ENCODE results near the gene DPP4. TPM values are rescaled to one million over a fixed set of nuclear protein-coding genes. Genes with fewer than 3 reads are reported as not detected.
"Not testable (repeated sequence)": the region's sequence is repeated elsewhere in the genome, so short reads cannot be mapped to it uniquely, and the experiment has no call there.

The DPP4 gene
- total and polyA plus RNA-seq, 2 of the 4 experiments (the other 2 are of a cell fraction): 13.2 to 19.0 TPM

GRCh38 chr2:162049089-162049488 is 24.9 kb downstream of the DPP4 start:
- H2BK15ac ChIP-seq (ENCODE audit: low read depth, low read length); H2BK120ac ChIP-seq (ENCODE audit: low read depth, low read length); BruUV-seq (replicated peaks); CTCF ChIA-PET; DNase-seq; H2BK5ac ChIP-seq (ENCODE audit: low read depth, low read length, poor library complexity, severe bottlenecking); H3K18ac ChIP-seq (ENCODE audit: low read depth, low read length); H3K56ac ChIP-seq (ENCODE audit: extremely low read depth, insufficient read depth, low read length); POLR2A ChIA-PET (ENCODE audit: unreplicated experiment); ATAC-seq (ENCODE audit: low read depth); H4K20me1 ChIP-seq (ENCODE audit: insufficient read depth, low read length); H3K4me3 ChIP-seq (ENCODE audit: insufficient read depth, low read depth, low read length); H2AK9ac ChIP-seq (replicated peaks; ENCODE audit: low read depth, low read length, poor library complexity); H4K91ac ChIP-seq (ENCODE audit: insufficient read depth, low read depth, low read length); H2AK5ac ChIP-seq (ENCODE audit: low read depth, low read length); intact Hi-C loops (cut with micrococcal nuclease); H3K4me1 ChIP-seq (ENCODE audit: control insufficient read depth, insufficient read depth, low read length); dilution Hi-C loops (cut with HindIII; ENCODE audit: low sequenced_read_pairs, unreplicated experiment); H3K79me1 ChIP-seq (ENCODE audit: low read depth in 1 of 2, low read length in 2 of 2); H3K9me3 ChIP-seq (ENCODE audit: control insufficient read depth, insufficient read depth, low read length); H2BK20ac ChIP-seq (ENCODE audit: low read depth, low read length); H4K8ac ChIP-seq (ENCODE audit: low read depth in 2 of 2, low read length in 2 of 2); H3K4ac ChIP-seq (ENCODE audit: low read depth, low read length); H2AFZ ChIP-seq (replicated peaks; ENCODE audit: low read length, poor library complexity); H4K5ac ChIP-seq (ENCODE audit: low read depth, low read length); H3K23ac ChIP-seq (ENCODE audit: low read depth, low read length); H3K4me2 ChIP-seq (ENCODE audit: low read depth, low read length); H3K27me3 ChIP-seq (ENCODE audit: control insufficient read depth, insufficient read depth, low read length); in situ Hi-C loops (cut with MboI; ENCODE audit: low sequenced_read_pairs); H3K9me1 ChIP-seq (ENCODE audit: insufficient read depth, low read length); H3K9ac ChIP-seq (ENCODE audit: low read depth, low read length); H3K27ac ChIP-seq (ENCODE audit: insufficient read depth, low read length); H3K14ac ChIP-seq (replicated peaks; ENCODE audit: low read depth, low read length); H3K36me3 ChIP-seq (ENCODE audit: control insufficient read depth, insufficient read depth, low read length): not testable (repeated sequence)
- no CpG with 5 or more reads among the region's 3 CpGs for WGBS, 2 experiments (ENCODE audit: extremely low coverage in 2 of 2, insufficient read length in 1 of 2)
